ENCODE results near the gene MYADML2.
A peak's percentile ranks its signal among the peaks of the same experiment; 100 is the strongest.

The MYADML2 gene

GRCh38 chr17:81901167-81902022 is 45.6 kb downstream of the MYADML2 start:
- H3K9me3 ChIP-seq (ENCODE audit: control insufficient read depth in 1 of 2, low read length in 2 of 2): no peaks in the 10 kb centered on the region
- no peak overlapping the region for H3K27ac ChIP-seq (ENCODE audit: low read length)
- H3K4me1 ChIP-seq (ENCODE audit: control insufficient read depth in 1 of 2, insufficient read depth in 2 of 2, low read length in 2 of 2): peaks cover 0 to 15% of the 10 kb centered on the region in 2 donors
- peaks cover 6% of the 10 kb centered on the region for H3K27me3 ChIP-seq (ENCODE audit: low read depth, low read length)
- H3K4me3 ChIP-seq (ENCODE audit: low read depth in 1 of 2, low read length in 2 of 2): peak overlapping the region in 1 of 2 donors; percentile 45
- peaks cover 19 to 37% of the 10 kb centered on the region in 2 donors for H3K36me3 ChIP-seq (ENCODE audit: control insufficient read depth in 1 of 2, insufficient read depth in 2 of 2, low read length in 2 of 2)

GRCh38 chr17:81900181-81900820 is 46.7 kb downstream of the MYADML2 start:
- Histone ChIP-seq H3K4me1 (ENCODE audit: control insufficient read depth in 1 of 2, insufficient read depth in 2 of 2, low read length in 2 of 2) (peaks cover 0 to 15% of the 10 kb centered on the region in 2 donors), H3K9me3 (ENCODE audit: control insufficient read depth in 1 of 2, low read length in 2 of 2) (no peaks in the 10 kb centered on the region), H3K27me3 (ENCODE audit: low read depth, low read length) (peaks cover 6% of the 10 kb centered on the region), H3K4me3 (ENCODE audit: low read depth in 1 of 2, low read length in 2 of 2) (no peak overlapping the region), H3K36me3 (ENCODE audit: control insufficient read depth in 1 of 2, insufficient read depth in 2 of 2, low read length in 2 of 2) (peaks cover 16 to 43% of the 10 kb centered on the region in 2 donors), H3K27ac (ENCODE audit: low read length) (no peak overlapping the region)

GRCh38 chr17:81899514-81900166 is 47.4 kb downstream of the MYADML2 start:
- Histone ChIP-seq H3K4me3 (ENCODE audit: low read depth in 1 of 2, low read length in 2 of 2) (no peak overlapping the region), H3K9me3 (ENCODE audit: control insufficient read depth in 1 of 2, low read length in 2 of 2) (no peaks in the 10 kb centered on the region), H3K4me1 (ENCODE audit: control insufficient read depth in 1 of 2, insufficient read depth in 2 of 2, low read length in 2 of 2) (peaks cover 0 to 15% of the 10 kb centered on the region in 2 donors), H3K36me3 (ENCODE audit: control insufficient read depth in 1 of 2, insufficient read depth in 2 of 2, low read length in 2 of 2) (peaks cover 16 to 47% of the 10 kb centered on the region in 2 donors), H3K27me3 (ENCODE audit: low read depth, low read length) (peaks cover 6% of the 10 kb centered on the region), H3K27ac (ENCODE audit: low read length) (no peak overlapping the region)

GRCh38 chr17:81898885-81899284 is 48.1 kb downstream of the MYADML2 start:
- peaks cover 16 to 52% of the 10 kb centered on the region in 2 donors for H3K36me3 ChIP-seq (ENCODE audit: control insufficient read depth in 1 of 2, insufficient read depth in 2 of 2, low read length in 2 of 2)
- H3K27ac ChIP-seq (ENCODE audit: low read length): no peak overlapping the region

GRCh38 chr17:81898029-81898866 is 48.8 kb downstream of the MYADML2 start:
- Histone ChIP-seq H3K27me3 (ENCODE audit: low read depth, low read length) (peaks cover 6% of the 10 kb centered on the region), H3K36me3 (ENCODE audit: control insufficient read depth in 1 of 2, insufficient read depth in 2 of 2, low read length in 2 of 2) (peaks cover 16 to 52% of the 10 kb centered on the region in 2 donors), H3K9me3 (ENCODE audit: control insufficient read depth in 1 of 2, low read length in 2 of 2) (no peaks in the 10 kb centered on the region), H3K27ac (ENCODE audit: low read length) (no peak overlapping the region), H3K4me1 (ENCODE audit: control insufficient read depth in 1 of 2, insufficient read depth in 2 of 2, low read length in 2 of 2) (peaks cover 0 to 15% of the 10 kb centered on the region in 2 donors), H3K4me3 (ENCODE audit: low read depth in 1 of 2, low read length in 2 of 2) (no peak overlapping the region)

More at GRCh38 chr17:81898885-81899284, 48.1 kb downstream of the MYADML2 start:
- Histone ChIP-seq H3K4me3 (ENCODE audit: low read depth in 1 of 2, low read length in 2 of 2) (no peak overlapping the region), H3K9me3 (ENCODE audit: control insufficient read depth in 1 of 2, low read length in 2 of 2) (no peaks in the 10 kb centered on the region), H3K4me1 (ENCODE audit: control insufficient read depth in 1 of 2, insufficient read depth in 2 of 2, low read length in 2 of 2) (peaks cover 0 to 15% of the 10 kb centered on the region in 2 donors), H3K27me3 (ENCODE audit: low read depth, low read length) (peaks cover 6% of the 10 kb centered on the region)

GRCh38 chr17:81895400-81895799 is 51.6 kb downstream of the MYADML2 start:
- Histone ChIP-seq H3K36me3 (ENCODE audit: control insufficient read depth in 1 of 2, insufficient read depth in 2 of 2, low read length in 2 of 2) (peaks cover 16 to 50% of the 10 kb centered on the region in 2 donors), H3K4me1 (ENCODE audit: control insufficient read depth in 1 of 2, insufficient read depth in 2 of 2, low read length in 2 of 2) (peaks cover 1 to 13% of the 10 kb centered on the region in 2 donors), H3K9me3 (ENCODE audit: control insufficient read depth in 1 of 2, low read length in 2 of 2) (no peaks in the 10 kb centered on the region), H3K27me3 (ENCODE audit: low read depth, low read length) (no peaks in the 10 kb centered on the region), H3K27ac (ENCODE audit: low read length) (no peak overlapping the region), H3K4me3 (ENCODE audit: low read depth in 1 of 2, low read length in 2 of 2) (no peak overlapping the region)

- Histone ChIP-seq H3K36me3 (ENCODE audit: control insufficient read depth in 1 of 2, insufficient read depth in 2 of 2, low read length in 2 of 2) (peaks cover 20 to 52% of the 10 kb centered on the region in 2 donors), H3K27ac (ENCODE audit: low read length) (no peak overlapping the region), H3K27me3 (ENCODE audit: low read depth, low read length) (no peaks in the 10 kb centered on the region), H3K9me3 (ENCODE audit: control insufficient read depth in 1 of 2, low read length in 2 of 2) (no peaks in the 10 kb centered on the region), H3K4me3 (ENCODE audit: low read depth in 1 of 2, low read length in 2 of 2) (peak overlapping the region in 1 of 2 donors; percentile 94), H3K4me1 (ENCODE audit: control insufficient read depth in 1 of 2, insufficient read depth in 2 of 2, low read length in 2 of 2) (peaks cover 6 to 28% of the 10 kb centered on the region in 2 donors)
Observed at GRCh38 chr17:81891303-81891552, 55.8 kb downstream of the MYADML2 start.

GRCh38 chr17:81890447-81891302 is 56.4 kb downstream of the MYADML2 start:
- H3K27me3 ChIP-seq (ENCODE audit: low read depth, low read length): no peaks in the 10 kb centered on the region

More at GRCh38 chr17:81890447-81891302, 56.4 kb downstream of the MYADML2 start:
- peaks cover 6 to 28% of the 10 kb centered on the region in 2 donors for H3K4me1 ChIP-seq (ENCODE audit: control insufficient read depth in 1 of 2, insufficient read depth in 2 of 2, low read length in 2 of 2)
- peak overlapping the region; percentile 72 to 92 for H3K4me3 ChIP-seq (ENCODE audit: low read depth in 1 of 2, low read length in 2 of 2)
- peaks cover 22 to 54% of the 10 kb centered on the region in 2 donors for H3K36me3 ChIP-seq (ENCODE audit: control insufficient read depth in 1 of 2, insufficient read depth in 2 of 2, low read length in 2 of 2)
- H3K27ac ChIP-seq (ENCODE audit: low read length): peak overlapping the region; percentile 45
- no peaks in the 10 kb centered on the region for H3K9me3 ChIP-seq (ENCODE audit: control insufficient read depth in 1 of 2, low read length in 2 of 2)

All from muscle layer of duodenum (tissue), 2 donors.